Stomach (tissue), 9 donors: Measurements from ENCODE around the gene EAF1. TPM values are rescaled to one million over a fixed set of nuclear protein-coding genes. Genes with fewer than 3 reads are reported as not detected.

ENCODE experiments used
- DNase-seq, 2 donors: peaks; one replicate each; pipeline versions ENCODE4 v3.0.0 to v3.0.0-alpha.2; 2013 to 2019
- H3K27ac ChIP-seq, 5 donors: fragments of 200-600 bp in 4 of 5; sonication (generic) in 4 of 5; one replicate each; pipeline ENCODE4 v1.5.1; 2013 to 2019; ENCODE audit warnings: mild to moderate bottlenecking in 1 of 5, moderate library complexity in 1 of 5
- H3K27me3 ChIP-seq, 3 donors: fragments of 200-600 bp; sonication (generic); one replicate each; pipeline ENCODE4 v1.5.1; 2017 to 2019; ENCODE audit warnings: mixed run types in 1 of 3
- H3K36me3 ChIP-seq, 4 donors: fragments of 200-600 bp; sonication (generic); 1 replicate in 3 of 4; 2 replicates in 1 of 4; pipeline ENCODE4 v1.5.1; 2016 to 2019
- H3K4me1 ChIP-seq, 4 donors: fragments of 200-600 bp; sonication (generic); one replicate each; pipeline ENCODE4 v1.5.1; 2016 to 2019
- H3K4me3 ChIP-seq, 4 donors: fragments of 200-600 bp; sonication (generic) in 3 of 4; one replicate each; pipeline ENCODE4 v1.5.1; 2016 to 2019; ENCODE audit warnings: mild to moderate bottlenecking in 1 of 4
- H3K9me3 ChIP-seq, 4 donors: fragments of 200-600 bp; sonication (generic); one replicate each; pipeline ENCODE4 v1.5.1; 2016 to 2019
- EP300 ChIP-seq: sonication (generic); formaldehyde crosslinking; IDR thresholded peaks from one replicate; pipeline ENCODE4 v1.6.1; 2017; ENCODE audit warnings: antibody characterized with exemption
- POLR2A ChIP-seq, 4 donors: fragments of 450-650 bp; IDR thresholded peaks; one replicate each; pipeline ENCODE4 v1.6.1; 2016; ENCODE audit warnings: antibody characterized with exemption in 4 of 4, control low read depth in 2 of 4, mild to moderate bottlenecking in 1 of 4, moderate library complexity in 1 of 4
- POLR2AphosphoS5 ChIP-seq, 3 donors: sonication (generic); formaldehyde crosslinking; IDR thresholded peaks; one replicate each; pipeline ENCODE4 v1.6.1; 2016; ENCODE audit warnings: antibody characterized with exemption in 3 of 3
- WGBS, 5 donors: extraction: QIAGEN DNeasy Blood & Tissue Kit in 3 of 5; methylation state at CpG; one replicate each; pipeline versions ENCODE4 v1.1.5 to v1.1.7; 2013 to 2018; 5-methylcytosine and 5-hydroxymethylcytosine counted together
- intact Hi-C: fragments of 100-400 bp; cut with DNase I; formaldehyde crosslinking; loops from one replicate; pipeline ENCODE4 v1.15.1; 2023; ENCODE audit warnings: low total_unique reads
- polyA plus RNA-seq, 3 donors: library from polyadenylated mRNA; stranded (reverse); fragments of 200-250 nt; gene quantifications; one replicate each; pipeline ENCODE4 v1.2.3, GENCODE V29; 2013
- total RNA-seq, 5 donors: library from RNA; depleted of rRNA; stranded (reverse); fragments of >200 nt; gene quantifications; one replicate each; pipeline versions ENCODE4 v1.1.0 to v1.2.3, GENCODE V29; 2014 to 2016
- TF ChIP-seq, protein P1 (sequence below), 7 experiments: fragments of 450-650 bp in 4 of 7; fragments of 200-600 bp in 3 of 7; sonication (generic) in 3 of 7; IDR thresholded peaks; one replicate each; pipeline ENCODE4 v1.5.1; 2016 to 2019; ENCODE audit warnings: antibody characterized with exemption in 7 of 7, control low read depth in 2 of 7, mild to moderate bottlenecking in 1 of 7
- donor health status: healthy with polysubstance abuse.
- donor health status: Bipolar disorder and iron deficiency.
- donor health status: healthy.

Gene EAF1
- total and polyA plus RNA-seq, 8 donors, result 1.8 to 62.9 (median 15.9) TPM

- peaks cover 68 to 96% (median 95%) of the 10 kb centered on the region in 4 donors for H3K36me3 ChIP-seq
- no peak overlapping the region for H3K4me3 ChIP-seq
- TF ChIP-seq POLR2A (IDR thresholded peaks at IDR 0.05) (no peak), POLR2AphosphoS5 (IDR thresholded peaks at IDR 0.05) (no peak), EP300 (no peak)
- TF ChIP-seq, protein P1, sequence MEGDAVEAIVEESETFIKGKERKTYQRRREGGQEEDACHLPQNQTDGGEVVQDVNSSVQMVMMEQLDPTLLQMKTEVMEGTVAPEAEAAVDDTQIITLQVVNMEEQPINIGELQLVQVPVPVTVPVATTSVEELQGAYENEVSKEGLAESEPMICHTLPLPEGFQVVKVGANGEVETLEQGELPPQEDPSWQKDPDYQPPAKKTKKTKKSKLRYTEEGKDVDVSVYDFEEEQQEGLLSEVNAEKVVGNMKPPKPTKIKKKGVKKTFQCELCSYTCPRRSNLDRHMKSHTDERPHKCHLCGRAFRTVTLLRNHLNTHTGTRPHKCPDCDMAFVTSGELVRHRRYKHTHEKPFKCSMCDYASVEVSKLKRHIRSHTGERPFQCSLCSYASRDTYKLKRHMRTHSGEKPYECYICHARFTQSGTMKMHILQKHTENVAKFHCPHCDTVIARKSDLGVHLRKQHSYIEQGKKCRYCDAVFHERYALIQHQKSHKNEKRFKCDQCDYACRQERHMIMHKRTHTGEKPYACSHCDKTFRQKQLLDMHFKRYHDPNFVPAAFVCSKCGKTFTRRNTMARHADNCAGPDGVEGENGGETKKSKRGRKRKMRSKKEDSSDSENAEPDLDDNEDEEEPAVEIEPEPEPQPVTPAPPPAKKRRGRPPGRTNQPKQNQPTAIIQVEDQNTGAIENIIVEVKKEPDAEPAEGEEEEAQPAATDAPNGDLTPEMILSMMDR (IDR thresholded peaks at IDR 0.05), result no peak
- intact Hi-C loops, result no loop called here
- H3K27ac ChIP-seq, result no peak overlapping the region
- peaks cover 0 to 31% (median 7%) of the 10 kb centered on the region in 4 donors for H3K4me1 ChIP-seq
- no peaks in the 10 kb centered on the region for H3K27me3 ChIP-seq
- WGBS, 5 donors, result 93 to 97% (median 94%) methylated on average over 4 of the region's 4 CpGs
- no peaks in the 10 kb centered on the region for H3K9me3 ChIP-seq
- DNase-seq, result no peak
These were observed 7.4 kb downstream of the EAF1 start for GRCh38 chr3:15434756-15435155.

DNA sequence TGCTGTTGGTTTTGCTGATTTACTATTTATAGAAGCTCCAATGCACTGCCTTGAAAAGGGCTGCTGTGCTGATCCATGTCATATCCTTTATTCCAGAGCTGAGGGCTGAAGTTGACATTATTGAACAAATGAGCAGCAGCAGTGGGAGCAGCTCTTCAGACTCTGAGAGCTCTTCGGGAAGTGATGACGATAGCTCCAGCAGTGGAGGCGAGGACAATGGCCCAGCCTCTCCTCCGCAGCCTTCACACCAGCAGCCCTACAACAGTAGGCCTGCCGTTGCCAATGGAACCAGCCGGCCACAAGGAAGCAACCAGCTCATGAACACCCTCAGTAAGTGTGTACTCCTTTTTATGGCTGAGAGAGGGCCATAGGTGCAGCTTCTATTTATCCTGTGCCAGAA is 8.8 kb downstream of the EAF1 start:
- Histone ChIP-seq H3K27ac (no peak overlapping the region), H3K9me3 (no peaks in the 10 kb centered on the region), H3K4me1 (peaks cover 0 to 16% (median 0%) of the 10 kb centered on the region in 4 donors), H3K36me3 (peaks cover 77 to 100% (median 99%) of the 10 kb centered on the region in 4 donors), H3K4me3 (no peak overlapping the region), H3K27me3 (no peaks in the 10 kb centered on the region)
- intact Hi-C loops, result no loop called here
- TF ChIP-seq, protein P1 (IDR thresholded peaks at IDR 0.05), result no peak
- TF ChIP-seq POLR2A (IDR thresholded peaks at IDR 0.05), result no peak
- no peak for TF ChIP-seq POLR2AphosphoS5 (IDR thresholded peaks at IDR 0.05)
- TF ChIP-seq EP300, result no peak
- DNase-seq, result no peak
- WGBS, 5 donors, result 87 to 97% (median 96%) methylated on average over 6 of the region's 6 CpGs

DNA sequence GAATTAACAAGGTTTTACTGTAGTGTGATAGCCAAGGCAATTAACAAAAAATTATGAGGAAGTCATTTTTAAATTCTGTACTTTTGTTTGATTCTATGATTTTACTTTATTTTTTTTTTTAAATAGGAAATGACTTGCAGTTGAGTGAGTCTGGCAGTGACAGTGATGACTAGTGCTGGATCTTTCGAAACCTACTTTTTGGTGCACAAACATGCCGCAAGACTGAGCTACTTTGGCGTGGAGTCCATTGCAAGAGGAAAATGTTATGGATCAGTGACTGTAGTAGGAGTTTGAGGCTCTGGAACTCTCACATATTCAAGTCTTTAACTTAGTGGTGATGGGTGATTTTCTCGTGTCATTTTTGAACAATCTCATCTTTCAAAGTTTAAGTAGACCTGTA is 11.6 kb downstream of the EAF1 start:
- H3K27me3 ChIP-seq, result no peaks in the 10 kb centered on the region
- DNase-seq, result no peak
- H3K9me3 ChIP-seq, result no peaks in the 10 kb centered on the region
- H3K27ac ChIP-seq, result no peak overlapping the region
- intact Hi-C loops, result no loop called here
- 88 to 93% (median 90%) methylated on average over 4 of the region's 4 CpGs for WGBS, 5 donors
- peaks cover 69 to 98% (median 96%) of the 10 kb centered on the region in 4 donors for H3K36me3 ChIP-seq
- no peak overlapping the region for H3K4me3 ChIP-seq
- TF ChIP-seq POLR2A (IDR thresholded peaks at IDR 0.05), result no peak
- TF ChIP-seq, protein P1 (IDR thresholded peaks at IDR 0.05), result no peak
- peaks cover 0 to 11% (median 0%) of the 10 kb centered on the region in 4 donors for H3K4me1 ChIP-seq

- H3K9me3 ChIP-seq, result no peaks in the 10 kb centered on the region
- intact Hi-C loops, result no loop called here
- no peak overlapping the region for H3K27ac ChIP-seq
- H3K36me3 ChIP-seq, result peaks cover 66 to 98% (median 93%) of the 10 kb centered on the region in 4 donors
- TF ChIP-seq POLR2A (IDR thresholded peaks at IDR 0.05), result no peak
- no peak for TF ChIP-seq EP300
- TF ChIP-seq, protein P1 (IDR thresholded peaks at IDR 0.05), result no peak
- no peak for TF ChIP-seq POLR2AphosphoS5 (IDR thresholded peaks at IDR 0.05)
- H3K4me3 ChIP-seq, result no peak overlapping the region
- H3K27me3 ChIP-seq, result no peaks in the 10 kb centered on the region
- peaks cover 0 to 11% (median 0%) of the 10 kb centered on the region in 4 donors for H3K4me1 ChIP-seq
- DNase-seq, result no peak
These were observed 12.1 kb downstream of the EAF1 start for GRCh38 chr3:15439476-15439875.
